Testis (tissue), 3 donors: ENCODE measurements around the gene PZP. TPM values are rescaled to one million over a fixed set of nuclear protein-coding genes. Genes with fewer than 3 reads are reported as not detected.

Experiments
- DNase-seq: peaks from one replicate; pipeline ENCODE4 v3.0.0-alpha.2; 2019
- H3K27ac ChIP-seq, 2 donors: fragments of 200-600 bp; sonication (generic); one replicate each; pipeline ENCODE4 v1.5.1; 2019
- H3K27me3 ChIP-seq: fragments of 200-600 bp; sonication (generic); one replicate; pipeline ENCODE4 v1.5.1; 2019
- H3K36me3 ChIP-seq: fragments of 200-600 bp; sonication (generic); one replicate; pipeline ENCODE4 v1.5.1; 2017; ENCODE audit warnings: low read depth; ENCODE audit errors: missing control alignments
- H3K4me1 ChIP-seq: fragments of 200-600 bp; sonication (generic); one replicate; pipeline ENCODE4 v1.5.1; 2019
- H3K4me3 ChIP-seq, 2 donors: fragments of 200-600 bp; sonication (generic); one replicate each; pipeline ENCODE4 v1.5.1; 2017 to 2019
- H3K9me3 ChIP-seq: fragments of 200-600 bp; sonication (generic); one replicate; pipeline ENCODE4 v1.5.1; 2017
- POLR2A ChIP-seq: fragments of 450-650 bp; IDR thresholded peaks from one replicate; pipeline ENCODE4 v1.6.1; 2017; ENCODE audit warnings: antibody characterized with exemption, mild to moderate bottlenecking, moderate library complexity
- WGBS, 2 donors: methylation state at CpG; one replicate each; pipeline ENCODE4 v1.1.5; 2018; 5-methylcytosine and 5-hydroxymethylcytosine counted together
- intact Hi-C: fragments of 100-400 bp; cut with DNase I; formaldehyde crosslinking; loops from one replicate; pipeline ENCODE4 v1.15.1; 2023; ENCODE audit warnings: low total_unique reads
- polyA plus RNA-seq: library from polyadenylated mRNA; stranded (reverse); fragments of 350-450 nt; fragmentation: Illumina TruSeq; extraction: RNeasy Lipid Tissue Mini Kit (QIAGEN cat#74804); gene quantifications from one replicate; pipeline ENCODE4 v1.2.3, GENCODE V29; 2014; ENCODE audit warnings: low read depth, low replicate concordance; ENCODE audit not compliant: insufficient read depth
- total RNA-seq, 2 donors: library from RNA; depleted of rRNA; stranded (reverse); fragments of >200 nt; gene quantifications; one replicate each; pipeline ENCODE4 v1.2.3, GENCODE V29; 2016
- TF ChIP-seq, protein P1 (sequence below), 3 experiments: fragments of 450-650 bp in 2 of 3; fragments of 200-600 bp in 1 of 3; sonication (generic) in 1 of 3; IDR thresholded peaks; one replicate each; pipeline ENCODE4 v1.5.1; 2016 to 2019; ENCODE audit warnings: antibody characterized with exemption in 3 of 3, mild to moderate bottlenecking in 2 of 3, moderate library complexity in 1 of 3

PZP gene
- total and polyA plus RNA-seq, 3 donors from 2014 or later: 4.6 to 10.7 (median 6.5) TPM

DNA sequence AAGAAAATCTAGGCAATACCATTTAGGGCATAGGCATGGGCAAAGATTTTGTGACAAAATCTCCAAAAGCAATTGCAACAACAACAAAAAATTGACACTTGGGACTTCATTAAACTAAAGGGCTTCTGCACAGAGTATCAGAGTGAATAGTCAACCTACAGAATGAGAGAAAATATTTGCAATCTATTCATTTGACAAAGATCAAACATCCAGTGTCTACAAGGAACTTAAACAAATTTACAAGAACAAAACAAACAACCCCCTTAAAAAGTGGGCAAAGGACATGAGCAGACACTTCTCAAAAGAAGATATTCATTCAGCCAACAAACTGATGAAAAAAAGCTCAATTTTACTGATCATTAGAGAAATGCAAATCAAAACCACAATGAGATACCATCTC, 44.1 kb upstream of the PZP start:
- intact Hi-C loops: no loop called here
- DNase-seq: no peak
- H3K4me1 ChIP-seq: no peaks in the 10 kb centered on the region
- H3K4me3 ChIP-seq: no peak overlapping the region
- H3K27ac ChIP-seq: no peak overlapping the region
- H3K36me3 ChIP-seq: no peaks in the 10 kb centered on the region
- no peaks in the 10 kb centered on the region for H3K9me3 ChIP-seq
- no peak for TF ChIP-seq POLR2A
- TF ChIP-seq, protein P1, sequence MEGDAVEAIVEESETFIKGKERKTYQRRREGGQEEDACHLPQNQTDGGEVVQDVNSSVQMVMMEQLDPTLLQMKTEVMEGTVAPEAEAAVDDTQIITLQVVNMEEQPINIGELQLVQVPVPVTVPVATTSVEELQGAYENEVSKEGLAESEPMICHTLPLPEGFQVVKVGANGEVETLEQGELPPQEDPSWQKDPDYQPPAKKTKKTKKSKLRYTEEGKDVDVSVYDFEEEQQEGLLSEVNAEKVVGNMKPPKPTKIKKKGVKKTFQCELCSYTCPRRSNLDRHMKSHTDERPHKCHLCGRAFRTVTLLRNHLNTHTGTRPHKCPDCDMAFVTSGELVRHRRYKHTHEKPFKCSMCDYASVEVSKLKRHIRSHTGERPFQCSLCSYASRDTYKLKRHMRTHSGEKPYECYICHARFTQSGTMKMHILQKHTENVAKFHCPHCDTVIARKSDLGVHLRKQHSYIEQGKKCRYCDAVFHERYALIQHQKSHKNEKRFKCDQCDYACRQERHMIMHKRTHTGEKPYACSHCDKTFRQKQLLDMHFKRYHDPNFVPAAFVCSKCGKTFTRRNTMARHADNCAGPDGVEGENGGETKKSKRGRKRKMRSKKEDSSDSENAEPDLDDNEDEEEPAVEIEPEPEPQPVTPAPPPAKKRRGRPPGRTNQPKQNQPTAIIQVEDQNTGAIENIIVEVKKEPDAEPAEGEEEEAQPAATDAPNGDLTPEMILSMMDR (IDR thresholded peaks at IDR 0.05): no peak
- H3K27me3 ChIP-seq: no peaks in the 10 kb centered on the region

DNA sequence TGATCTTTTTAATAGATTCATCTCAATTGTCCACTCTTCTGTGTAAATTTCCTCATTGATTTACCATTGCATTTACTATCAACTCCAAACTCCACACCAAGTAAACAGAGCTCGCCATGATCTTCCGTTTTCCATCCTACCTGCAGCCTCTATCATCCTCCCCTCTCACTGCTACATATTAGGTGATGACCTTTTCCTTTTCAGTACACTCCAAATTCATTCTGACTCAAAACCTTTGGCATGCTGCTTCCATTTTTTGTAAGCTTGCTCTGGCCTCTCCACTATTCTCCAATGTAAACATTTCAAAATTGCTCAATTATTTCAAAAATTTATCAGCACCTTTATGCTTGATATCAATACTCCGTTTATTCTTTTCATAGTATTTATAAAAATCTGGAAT, 40.2 kb upstream of the PZP start:
- Histone ChIP-seq H3K4me1 (no peaks in the 10 kb centered on the region), H3K4me3 (no peak overlapping the region), H3K27me3 (no peaks in the 10 kb centered on the region), H3K27ac (no peak overlapping the region), H3K9me3 (no peaks in the 10 kb centered on the region), H3K36me3 (no peaks in the 10 kb centered on the region)
- TF ChIP-seq, protein P1 (IDR thresholded peaks at IDR 0.05): no peak
- TF ChIP-seq POLR2A: no peak
- intact Hi-C loops: no loop called here
- WGBS, 2 donors: 61 to 87% methylated on average over 3 of the region's 3 CpGs
- DNase-seq: no peak

DNA sequence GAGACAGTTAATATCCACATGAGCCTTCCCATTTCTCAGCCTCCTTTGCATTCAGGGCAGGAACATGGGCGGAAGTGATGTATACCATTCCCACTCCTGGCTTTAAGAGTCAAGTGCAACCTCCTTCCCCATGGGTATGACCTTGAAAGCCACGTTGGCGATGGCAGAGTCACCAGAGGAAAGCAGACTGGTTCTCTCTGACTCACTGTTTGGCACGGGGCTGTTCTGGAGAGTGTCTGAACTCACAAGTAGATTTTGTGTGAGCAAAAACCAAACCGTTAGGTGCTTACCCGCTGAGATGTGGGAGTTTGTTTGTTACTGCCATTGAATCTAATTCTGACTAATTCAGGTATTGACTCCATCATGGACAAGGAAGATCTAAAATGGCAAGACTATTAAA, 36.7 kb upstream of the PZP start:
- peak; percentile 40 for DNase-seq
- H3K4me1 ChIP-seq: no peaks in the 10 kb centered on the region
- no peaks in the 10 kb centered on the region for H3K36me3 ChIP-seq
- peak overlapping the region; percentile 54 to 55 for H3K27ac ChIP-seq
- no peak overlapping the region for H3K4me3 ChIP-seq
- no peaks in the 10 kb centered on the region for H3K27me3 ChIP-seq
- intact Hi-C loops: no loop called here
- no peak for TF ChIP-seq POLR2A
- 49 to 60% methylated on average over 6 of the region's 6 CpGs for WGBS, 2 donors
- no peaks in the 10 kb centered on the region for H3K9me3 ChIP-seq

DNA sequence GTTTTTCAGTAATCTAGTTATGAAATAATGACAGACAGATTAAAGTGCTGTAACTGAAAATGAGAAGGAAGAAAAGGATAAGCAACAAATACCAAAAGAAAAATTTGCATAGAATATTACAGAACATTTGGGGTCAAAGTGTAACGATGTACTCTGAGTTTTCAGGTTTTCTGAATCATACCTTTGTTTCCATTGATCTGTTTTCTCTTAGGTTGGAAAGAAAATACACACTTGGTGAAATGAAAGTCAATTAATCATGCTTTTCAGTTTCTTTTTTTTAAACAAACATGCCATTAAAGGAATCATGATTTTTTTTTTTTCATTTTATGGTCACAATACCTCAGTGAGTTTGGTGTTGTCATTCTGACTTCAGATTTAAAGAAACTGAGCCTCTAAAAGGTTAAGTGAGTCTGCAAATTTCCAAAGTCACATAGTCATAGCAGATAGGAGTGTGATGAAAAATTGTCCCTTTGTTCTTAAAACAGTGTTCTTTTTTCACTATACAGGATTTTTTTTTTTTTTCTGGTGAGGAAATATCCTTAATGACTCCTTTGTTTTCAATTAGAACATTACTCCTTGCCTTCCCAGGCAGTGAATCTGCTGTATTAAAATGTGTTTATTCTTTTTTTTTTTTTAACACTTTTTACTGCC, 35.9 kb upstream of the PZP start:
- Histone ChIP-seq H3K4me1 (no peaks in the 10 kb centered on the region), H3K4me3 (no peak overlapping the region), H3K27ac (peak overlapping the region in 1 of 2 donors; percentile 54), H3K27me3 (no peaks in the 10 kb centered on the region), H3K36me3 (no peaks in the 10 kb centered on the region), H3K9me3 (no peaks in the 10 kb centered on the region)
- 62 to 75% methylated on average over 1 of the region's 1 CpG for WGBS, 2 donors
- intact Hi-C loops: no loop called here
- TF ChIP-seq, protein P1 (IDR thresholded peaks at IDR 0.05): no peak
- TF ChIP-seq POLR2A: no peak
- no peak for DNase-seq

DNA sequence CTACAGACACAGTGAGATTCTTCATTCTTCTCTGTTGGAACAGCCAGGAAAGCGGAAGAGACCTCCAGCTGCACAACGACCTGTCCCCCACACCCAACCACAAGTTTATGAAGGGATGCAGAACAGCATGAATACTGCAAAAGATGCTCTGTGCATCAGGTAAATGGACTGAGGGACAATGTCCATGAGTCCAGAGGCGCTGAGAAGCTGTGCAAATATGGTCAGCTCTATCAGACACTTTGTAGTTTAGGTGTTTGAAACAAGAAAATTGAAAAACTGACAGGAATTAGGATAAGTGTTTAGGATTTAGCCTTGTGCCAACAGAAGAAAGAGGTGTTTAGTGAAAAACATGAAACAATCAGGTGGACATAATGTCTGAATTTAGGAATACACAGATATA, 33.1 kb upstream of the PZP start:
- no peak overlapping the region for H3K27ac ChIP-seq
- no peaks in the 10 kb centered on the region for H3K9me3 ChIP-seq
- no peaks in the 10 kb centered on the region for H3K27me3 ChIP-seq
- TF ChIP-seq POLR2A: no peak
- TF ChIP-seq, protein P1 (IDR thresholded peaks at IDR 0.05): no peak
- intact Hi-C loops: no loop called here
- 82 to 93% methylated on average over 3 of the region's 3 CpGs for WGBS, 2 donors
- DNase-seq: no peak
- no peaks in the 10 kb centered on the region for H3K4me1 ChIP-seq
- H3K4me3 ChIP-seq: no peak overlapping the region
- H3K36me3 ChIP-seq: no peaks in the 10 kb centered on the region
